IPS-15b (cell line): ENCODE results near the gene TRIM28.
A peak's percentile ranks its signal among the peaks of the same experiment; 100 is the strongest.
"Not testable (repeated sequence)": the region's sequence is repeated elsewhere in the genome, so short reads cannot be mapped to it uniquely, and the experiment has no call there.

ENCODE experiments used
- H3K27me3 ChIP-seq: one replicate; pipeline ENCODE4 v1.6.1; 2013; ENCODE audit warnings: low read length; ENCODE audit not compliant: control insufficient read depth, insufficient read depth
- H3K36me3 ChIP-seq: one replicate; pipeline ENCODE4 v1.6.1; 2013; ENCODE audit warnings: low read length; ENCODE audit not compliant: control insufficient read depth, insufficient read depth
- H3K4me1 ChIP-seq: one replicate; pipeline ENCODE4 v1.6.1; 2013; ENCODE audit warnings: mild to moderate bottlenecking, low read length; ENCODE audit not compliant: control insufficient read depth, insufficient read depth
- H3K4me3 ChIP-seq: one replicate; pipeline ENCODE4 v1.5.1; 2013; ENCODE audit warnings: low read depth, low read length
- H3K9ac ChIP-seq: one replicate; pipeline ENCODE4 v1.6.1; 2013; ENCODE audit warnings: low read depth, mild to moderate bottlenecking, low read length
- H3K9me3 ChIP-seq: one replicate; pipeline ENCODE4 v1.6.1; 2013; ENCODE audit warnings: mild to moderate bottlenecking, low read length; ENCODE audit not compliant: control insufficient read depth, insufficient read depth

TRIM28 gene

GRCh38 chr19:58571575-58571947 lies 27.7 kb downstream of the TRIM28 start:
- H3K27me3 ChIP-seq = no peaks in the 10 kb centered on the region
- no peak overlapping the region for H3K4me3 ChIP-seq
- H3K36me3 ChIP-seq = peaks cover 12% of the 10 kb centered on the region
- H3K9me3 ChIP-seq = no peaks in the 10 kb centered on the region
- peaks cover 6% of the 10 kb centered on the region for H3K4me1 ChIP-seq
- no peak overlapping the region for H3K9ac ChIP-seq

DNA sequence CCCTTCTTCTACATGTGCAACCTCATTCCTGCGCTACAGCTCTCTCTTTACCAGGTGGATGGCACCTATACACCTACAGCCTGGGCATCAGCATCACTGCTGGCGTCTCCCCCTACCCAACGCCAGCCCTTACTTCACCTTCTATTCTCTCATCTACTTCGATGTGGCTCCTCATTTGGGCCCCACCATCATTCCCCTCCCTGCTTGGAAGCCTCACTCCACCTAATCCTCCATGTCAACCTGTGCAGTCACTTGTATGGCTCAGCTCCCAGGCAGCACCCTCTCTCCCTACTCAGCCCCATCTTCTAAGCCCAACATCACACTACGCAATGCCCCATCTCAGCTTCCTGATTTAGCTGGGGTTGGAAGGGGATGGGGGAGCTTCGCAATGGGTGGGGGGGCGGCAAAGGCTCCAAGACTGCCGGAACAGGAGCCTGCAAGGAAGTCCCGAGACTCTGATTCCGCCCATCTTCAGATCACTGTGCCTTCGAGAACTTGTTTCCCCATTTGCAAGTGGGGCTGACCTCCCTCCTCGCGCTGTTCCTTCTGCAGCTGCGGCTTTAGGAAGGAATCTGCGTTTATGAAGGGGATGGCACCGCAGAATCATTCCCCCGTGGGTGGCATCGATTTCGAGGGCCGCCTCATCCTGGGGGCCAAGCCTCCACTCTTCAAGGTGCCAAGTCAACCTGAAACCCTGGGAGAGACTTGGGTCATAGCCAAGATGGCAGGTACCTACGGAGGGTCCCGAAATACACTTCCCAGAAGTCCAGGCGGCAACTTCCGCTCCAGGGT lies 28.4 kb downstream of the TRIM28 start:
- peaks cover 12% of the 10 kb centered on the region for H3K36me3 ChIP-seq
- no peaks in the 10 kb centered on the region for H3K9me3 ChIP-seq
- no peaks in the 10 kb centered on the region for H3K27me3 ChIP-seq
- H3K9ac ChIP-seq = peak overlapping the region; percentile 48
- peaks cover 6% of the 10 kb centered on the region for H3K4me1 ChIP-seq
- peak overlapping the region; percentile 98 for H3K4me3 ChIP-seq

- H3K9me3 ChIP-seq = no peaks in the 10 kb centered on the region
- peak within 1 kb of the TSS; percentile 96 for H3K9ac ChIP-seq
- H3K36me3 ChIP-seq = peaks cover 12% of the 10 kb centered on the region
- H3K4me3 ChIP-seq = peak within 1 kb of the TSS; percentile 98
- no peaks in the 10 kb centered on the region for H3K27me3 ChIP-seq
- H3K4me1 ChIP-seq = peaks cover 6% of the 10 kb centered on the region
These were observed 29.2 kb downstream of the TRIM28 start, which contains the start of gene MZF1 for GRCh38 chr19:58572818-58573657. Gene MZF1 (minus strand): TSS chr19:58573335. CDS start chr19:58571389, 1,946 bp downstream.

DNA sequence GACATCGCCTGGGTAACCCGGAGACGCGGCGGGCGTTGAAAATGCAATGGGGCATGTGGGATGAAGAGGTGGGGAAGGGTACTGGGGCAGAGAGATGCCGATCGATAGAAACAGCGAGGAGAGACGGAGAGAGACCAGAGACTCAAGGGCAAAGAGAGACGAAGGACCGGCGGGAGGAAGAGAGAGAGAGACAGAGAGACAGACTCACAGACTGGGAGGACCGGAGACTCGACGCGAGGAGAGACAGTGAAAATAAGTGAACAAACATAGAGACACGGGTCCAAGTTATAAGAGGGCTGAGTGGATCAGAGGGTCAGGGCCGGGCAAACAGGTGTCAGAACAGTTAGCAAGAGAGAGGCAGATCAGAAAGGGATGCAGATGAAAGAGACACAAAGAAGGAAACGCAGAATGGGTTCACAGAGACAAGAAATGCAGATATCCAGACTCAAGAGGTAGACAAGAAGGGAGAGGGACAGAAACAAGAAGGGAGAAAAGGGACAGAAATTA lies 29.8 kb downstream of the TRIM28 start:
- Histone ChIP-seq H3K9me3 (no peaks in the 10 kb centered on the region), H3K36me3 (peaks cover 11% of the 10 kb centered on the region), H3K9ac (no peak overlapping the region), H3K27me3 (no peaks in the 10 kb centered on the region), H3K4me1 (peaks cover 6% of the 10 kb centered on the region), H3K4me3 (peak overlapping the region; percentile 98)

- Histone ChIP-seq H3K36me3 (peaks cover 4% of the 10 kb centered on the region), H3K27me3 (no peaks in the 10 kb centered on the region), H3K9me3 (no peaks in the 10 kb centered on the region), H3K9ac (peak overlapping the region; percentile 79), H3K4me3 (peak overlapping the region; percentile 90), H3K4me1 (peaks cover 6% of the 10 kb centered on the region)
These were observed 31.5 kb downstream of the TRIM28 start for GRCh38 chr19:58575183-58576041.

DNA sequence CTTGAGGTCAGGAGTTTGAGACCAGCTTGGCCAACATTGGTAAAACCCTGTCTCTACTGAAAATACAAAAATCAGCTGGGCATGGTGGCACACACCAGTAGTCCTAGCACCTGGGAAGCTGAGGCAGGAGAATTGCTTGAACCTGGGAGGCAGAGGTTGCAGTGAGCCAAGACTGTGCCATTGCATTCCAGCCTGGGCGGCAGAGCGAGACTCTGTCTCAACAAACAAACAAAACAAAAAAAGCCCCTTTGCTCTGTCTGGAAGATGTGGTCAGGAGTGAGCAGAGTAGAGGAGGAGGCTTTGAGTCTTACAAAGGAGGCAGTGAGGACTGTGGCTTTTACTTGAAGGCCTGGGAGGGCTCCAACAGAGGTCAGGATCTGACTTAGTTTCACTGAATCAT lies 33.7 kb downstream of the TRIM28 start:
- H3K36me3 ChIP-seq, H3K9ac ChIP-seq, H3K27me3 ChIP-seq, H3K4me3 ChIP-seq, H3K4me1 ChIP-seq, H3K9me3 ChIP-seq: not testable (repeated sequence)

DNA sequence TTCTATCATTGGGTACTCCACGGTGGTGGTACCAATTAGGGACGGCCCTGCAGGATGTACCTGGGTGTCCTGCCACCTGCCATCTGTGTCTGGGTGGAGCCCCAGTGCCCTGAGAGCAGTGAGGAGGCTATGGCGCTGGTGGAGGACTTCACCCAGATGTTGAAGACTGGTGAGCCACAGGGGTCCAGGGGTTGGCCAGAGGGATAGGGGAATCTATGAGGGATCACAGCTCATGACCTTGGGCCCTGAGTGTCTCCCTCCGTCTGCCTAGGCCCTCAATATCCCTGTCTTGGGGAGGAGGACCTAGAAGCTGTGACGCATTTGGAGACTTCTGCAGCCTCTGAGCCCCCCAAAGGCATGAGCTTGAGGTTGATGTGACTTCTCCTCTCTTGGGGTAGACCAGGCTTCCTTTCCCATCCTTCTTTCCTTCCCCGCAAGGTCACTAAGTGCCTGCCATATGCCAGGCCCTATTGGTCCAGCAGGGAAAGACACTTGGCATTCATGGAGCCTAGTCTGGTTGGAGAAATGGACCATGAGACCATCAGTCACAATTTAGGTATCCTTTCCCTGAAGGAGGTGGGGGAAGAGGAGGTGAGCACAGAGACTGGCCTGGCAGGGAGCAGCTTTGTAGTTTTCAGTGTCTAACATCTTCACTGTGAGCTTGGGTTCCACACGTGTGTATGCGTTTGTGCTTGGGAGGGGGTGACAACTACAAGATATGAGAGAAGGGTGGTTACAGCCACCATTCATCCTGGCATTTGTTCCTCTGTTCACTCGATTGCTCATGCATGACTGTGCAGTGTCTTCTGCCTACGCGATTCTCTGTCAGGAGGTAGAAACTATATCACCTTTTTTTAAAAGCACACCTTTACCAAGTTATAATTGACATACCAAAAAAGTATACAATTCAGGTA lies 34.4 kb downstream of the TRIM28 start:
- H3K9ac ChIP-seq = no peak overlapping the region
- H3K27me3 ChIP-seq = no peaks in the 10 kb centered on the region
- H3K9me3 ChIP-seq = no peaks in the 10 kb centered on the region
- peaks cover 9% of the 10 kb centered on the region for H3K36me3 ChIP-seq
- peaks cover 8% of the 10 kb centered on the region for H3K4me1 ChIP-seq
- H3K4me3 ChIP-seq = no peak overlapping the region

DNA sequence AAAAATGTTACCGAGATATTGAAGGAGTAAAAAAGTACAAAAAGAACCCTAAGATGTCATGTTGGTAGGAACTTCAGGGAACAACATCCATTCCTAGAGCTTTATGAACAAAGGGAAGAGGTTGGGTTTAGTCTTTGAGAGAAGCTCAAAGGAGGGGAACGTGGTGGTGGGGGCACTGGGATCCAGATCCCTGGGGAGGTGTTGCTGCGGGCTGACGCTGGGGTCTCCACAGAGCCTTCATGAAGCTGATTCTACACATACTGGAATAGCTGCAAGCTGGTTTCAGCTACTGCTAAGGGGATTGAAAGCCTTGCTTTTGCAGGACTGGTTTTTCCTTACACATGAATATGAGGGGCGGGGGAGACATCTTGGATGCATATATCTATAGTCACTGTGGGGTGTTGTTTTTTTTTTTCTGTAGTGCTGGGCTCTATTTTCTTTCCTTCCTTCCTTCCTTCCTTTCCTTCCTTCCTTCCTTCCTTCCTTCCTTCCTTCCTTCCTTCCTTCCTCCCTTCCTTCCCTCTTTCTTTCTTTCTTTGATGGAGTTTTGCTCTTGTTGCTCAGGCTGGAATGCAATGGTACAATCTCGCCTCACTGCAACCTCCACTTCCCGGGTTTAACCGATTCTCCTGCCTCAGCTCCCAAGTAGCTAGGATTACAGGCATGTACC lies 35.7 kb downstream of the TRIM28 start:
- Histone ChIP-seq H3K9ac (no peak overlapping the region), H3K9me3 (no peaks in the 10 kb centered on the region), H3K27me3 (no peaks in the 10 kb centered on the region), H3K4me1 (peaks cover 2% of the 10 kb centered on the region), H3K36me3 (peaks cover 10% of the 10 kb centered on the region), H3K4me3 (no peak overlapping the region)

- no peaks in the 10 kb centered on the region for H3K27me3 ChIP-seq
- H3K36me3 ChIP-seq = peaks cover 10% of the 10 kb centered on the region
- H3K4me3 ChIP-seq = no peak overlapping the region
- peak overlapping the region; percentile 41 for H3K9ac ChIP-seq
- peaks cover 2% of the 10 kb centered on the region for H3K4me1 ChIP-seq
- no peaks in the 10 kb centered on the region for H3K9me3 ChIP-seq
These were observed 37.6 kb downstream of the TRIM28 start for GRCh38 chr19:58581227-58582141.
